Fibroblast of gingiva (primary cell): Measurements from ENCODE around the gene COL1A2.

Source experiments
- DNase-seq: peaks from one replicate; pipeline ENCODE4 v3.0.0-alpha.2; 2011; ENCODE audit warnings: low read depth

COL1A2 gene

DNA sequence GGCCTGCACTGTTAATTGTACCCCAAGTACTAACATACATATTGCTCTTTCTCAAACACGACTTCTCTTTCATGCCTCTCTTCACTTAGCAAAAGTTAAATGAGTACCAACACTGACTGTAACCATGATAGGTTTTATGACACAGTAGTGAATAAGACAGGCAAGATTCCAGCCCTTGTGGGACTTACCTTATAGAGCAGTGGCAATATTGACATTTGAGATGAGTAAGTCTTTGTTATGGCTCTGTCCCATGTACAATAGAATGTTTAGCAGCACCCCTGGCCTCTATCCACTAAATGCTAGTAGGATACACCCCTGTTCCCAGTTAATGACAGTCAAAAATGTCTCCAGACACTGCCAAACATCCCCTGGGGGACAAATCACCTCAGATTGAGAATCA is 11.9 kb upstream of the COL1A2 start:
- DNase-seq = no peak

DNA sequence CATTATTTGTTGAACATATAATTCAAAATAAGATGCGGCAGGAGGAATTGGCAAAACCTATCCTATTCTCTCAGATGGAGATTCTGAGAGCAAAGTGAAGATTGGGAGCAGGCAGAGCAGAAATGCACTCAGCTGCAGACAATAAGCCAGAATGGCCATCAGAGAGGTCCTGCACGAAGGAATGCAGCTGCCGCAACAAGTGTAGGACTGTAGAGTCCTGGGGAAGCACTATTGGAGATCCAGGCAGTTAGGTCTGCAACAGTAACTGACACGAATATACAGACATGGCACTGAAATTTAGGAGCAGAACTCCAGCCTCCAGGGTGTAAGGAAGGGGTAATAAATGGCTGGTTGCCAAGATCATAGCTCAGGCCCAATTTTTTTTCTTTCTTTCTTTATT is 10.4 kb upstream of the COL1A2 start:
- no peak for DNase-seq

DNA sequence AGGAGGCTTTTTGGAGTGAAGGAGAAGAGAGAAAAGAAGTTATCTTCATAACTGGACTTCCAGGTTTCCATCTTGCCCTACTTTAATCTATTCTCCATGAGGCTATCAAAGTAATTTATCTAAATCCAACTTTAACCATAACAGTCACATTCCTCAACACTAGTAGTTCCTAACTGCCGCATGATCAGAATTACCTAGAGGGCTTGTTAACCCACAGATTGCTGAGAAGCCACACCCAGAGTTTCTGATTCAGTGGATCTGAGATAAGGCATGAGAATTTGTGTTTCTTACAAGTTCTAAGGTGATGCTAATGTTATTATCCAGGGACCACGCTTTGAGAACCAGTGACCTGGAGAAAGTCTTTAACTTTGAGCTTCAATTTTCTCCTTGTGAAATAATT is 8.3 kb upstream of the COL1A2 start:
- no peak for DNase-seq

DNA sequence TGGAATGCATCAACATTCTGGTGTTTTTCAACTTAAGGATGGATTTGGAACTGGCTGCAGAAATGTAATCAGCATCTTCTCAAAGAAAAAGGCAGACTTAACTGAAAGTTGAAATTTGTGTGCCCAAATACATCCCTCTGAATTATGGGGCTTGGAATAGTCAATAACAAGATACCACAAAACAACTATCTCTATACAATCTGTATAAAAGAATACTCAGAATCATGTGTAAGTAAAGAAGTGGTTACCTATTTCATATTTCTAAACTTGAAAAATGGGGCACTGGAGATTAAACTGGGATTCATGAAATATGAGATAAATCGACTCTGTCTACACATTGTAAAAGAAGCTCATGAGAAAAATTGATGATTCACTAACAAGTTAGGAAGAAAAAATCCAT is 6.2 kb upstream of the COL1A2 start:
- DNase-seq = no peak

DNA sequence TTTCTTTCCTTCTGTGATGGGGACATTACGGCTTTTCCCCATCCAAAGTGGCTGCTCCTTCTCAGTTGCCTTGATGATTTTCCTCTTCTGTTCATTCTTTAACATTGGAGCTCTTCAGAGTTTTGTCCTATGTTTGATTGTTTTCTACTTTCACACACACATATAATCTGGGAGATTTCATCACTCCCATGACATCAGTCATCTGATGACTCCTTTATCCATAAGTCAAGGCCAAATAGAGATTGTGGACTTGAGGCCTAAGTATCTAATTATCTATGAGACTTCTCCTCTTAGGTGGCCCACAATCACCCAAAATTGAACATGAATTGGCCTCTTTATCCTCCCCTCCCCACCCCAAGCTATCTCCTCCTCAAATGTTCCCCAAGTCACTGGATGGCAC is 5.3 kb upstream of the COL1A2 start:
- no peak for DNase-seq

DNA sequence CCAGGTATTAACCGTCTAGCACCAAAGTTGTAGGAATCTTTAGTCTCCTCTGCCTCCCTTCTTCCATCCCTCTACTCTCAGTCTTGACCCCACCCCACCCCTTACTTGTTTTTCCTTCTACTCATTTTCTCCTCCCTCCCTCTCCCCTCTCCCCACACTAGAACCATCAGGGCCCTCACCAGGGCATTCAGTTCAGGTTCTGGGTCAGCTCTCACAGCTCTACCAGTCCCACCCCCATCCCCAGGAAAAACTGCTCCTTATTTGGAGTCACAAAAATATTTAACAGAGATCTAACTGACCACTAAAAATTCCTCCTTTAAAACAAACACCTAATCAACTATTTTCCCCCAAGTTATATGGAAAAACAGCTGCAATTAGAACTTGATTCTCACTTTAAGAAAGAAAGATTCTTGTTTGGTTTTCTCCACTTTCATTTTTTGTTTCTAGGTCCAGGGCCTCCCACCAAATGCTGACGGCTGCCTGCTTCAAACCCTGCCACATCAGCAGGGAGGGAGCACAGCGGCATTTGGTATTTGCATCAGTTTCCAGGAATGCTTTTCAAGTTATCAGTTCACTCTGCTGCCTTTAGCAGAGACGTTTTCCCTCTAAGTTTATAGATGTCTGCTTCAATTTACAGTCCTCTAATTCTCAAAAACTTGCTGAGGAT is 2.8 kb upstream of the COL1A2 start:
- peak; percentile 74 for DNase-seq

DNA sequence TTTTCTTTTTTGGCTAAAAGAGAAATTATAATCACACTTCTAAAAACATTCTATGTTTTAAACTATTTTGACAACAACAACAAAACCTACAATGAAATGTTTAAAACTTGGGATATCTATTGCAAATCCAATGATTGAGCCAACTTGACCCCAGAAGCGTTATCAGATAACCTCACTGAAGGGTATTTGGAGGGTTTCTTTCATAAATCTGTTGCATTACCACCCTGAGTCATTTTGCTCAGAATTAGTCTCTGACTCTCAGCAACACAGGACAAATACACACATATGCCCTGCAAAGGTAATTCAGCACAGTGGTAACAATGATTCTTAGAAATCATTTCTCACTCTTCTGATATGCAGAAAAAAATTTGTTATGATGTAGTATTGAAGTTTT is 2.3 kb upstream of the COL1A2 start:
- DNase-seq = no peak

DNA sequence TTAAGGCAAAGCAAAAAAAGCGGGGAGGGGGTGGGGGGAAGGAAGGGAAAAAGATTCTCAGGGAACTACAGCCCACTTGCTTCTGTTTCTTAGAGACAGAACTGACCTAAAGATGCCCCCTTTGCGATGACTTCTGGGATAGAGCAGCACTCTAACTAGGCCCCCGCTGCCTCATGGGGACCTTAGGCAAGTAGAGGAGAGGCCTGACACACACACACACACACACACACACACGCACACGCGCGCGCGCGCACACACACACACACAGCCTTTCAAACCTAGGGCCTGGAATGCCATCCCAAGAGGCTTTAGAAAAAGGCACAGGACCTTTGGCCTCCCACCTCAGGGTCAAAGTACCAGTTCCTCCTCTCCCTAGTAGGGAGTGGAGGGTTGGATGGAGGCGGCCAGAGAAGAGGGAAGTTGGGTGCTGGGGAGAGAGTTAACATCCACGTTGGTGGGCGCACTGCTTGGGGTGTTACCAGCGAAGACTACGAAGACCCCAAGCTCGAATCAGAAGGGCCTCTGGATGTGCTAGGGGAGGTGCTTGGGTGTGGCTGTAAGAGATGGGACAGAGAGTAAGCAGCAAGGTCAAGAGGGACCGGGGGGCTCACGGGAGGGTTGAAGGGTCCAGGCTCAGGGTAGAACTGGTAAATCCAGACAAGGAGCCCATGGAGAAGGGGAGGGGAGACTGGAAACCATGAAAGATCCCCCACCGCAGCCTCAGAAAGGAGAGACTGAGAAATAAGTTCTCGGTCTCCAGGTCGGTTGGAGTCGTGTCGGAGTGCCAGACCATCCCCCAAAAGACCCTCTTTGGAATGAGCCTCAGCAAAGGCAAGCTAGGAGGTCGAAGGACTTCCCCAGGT is 1.2 kb upstream of the COL1A2 start:
- DNase-seq = peak; percentile 68

DNA sequence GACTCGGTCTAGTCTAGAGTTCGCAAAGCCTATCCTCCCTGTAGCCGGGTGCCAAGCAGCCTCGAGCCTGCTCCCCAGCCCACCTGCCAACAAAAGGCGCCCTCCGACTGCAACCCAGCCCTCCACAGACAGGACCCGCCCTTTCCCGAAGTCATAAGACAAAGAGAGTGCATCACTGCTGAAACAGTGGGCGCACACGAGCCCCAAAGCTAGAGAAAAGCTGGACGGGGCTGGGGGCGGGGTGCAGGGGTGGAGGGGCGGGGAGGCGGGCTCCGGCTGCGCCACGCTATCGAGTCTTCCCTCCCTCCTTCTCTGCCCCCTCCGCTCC is 622 bp upstream of the COL1A2 start:
- DNase-seq = peak; percentile 61

DNA sequence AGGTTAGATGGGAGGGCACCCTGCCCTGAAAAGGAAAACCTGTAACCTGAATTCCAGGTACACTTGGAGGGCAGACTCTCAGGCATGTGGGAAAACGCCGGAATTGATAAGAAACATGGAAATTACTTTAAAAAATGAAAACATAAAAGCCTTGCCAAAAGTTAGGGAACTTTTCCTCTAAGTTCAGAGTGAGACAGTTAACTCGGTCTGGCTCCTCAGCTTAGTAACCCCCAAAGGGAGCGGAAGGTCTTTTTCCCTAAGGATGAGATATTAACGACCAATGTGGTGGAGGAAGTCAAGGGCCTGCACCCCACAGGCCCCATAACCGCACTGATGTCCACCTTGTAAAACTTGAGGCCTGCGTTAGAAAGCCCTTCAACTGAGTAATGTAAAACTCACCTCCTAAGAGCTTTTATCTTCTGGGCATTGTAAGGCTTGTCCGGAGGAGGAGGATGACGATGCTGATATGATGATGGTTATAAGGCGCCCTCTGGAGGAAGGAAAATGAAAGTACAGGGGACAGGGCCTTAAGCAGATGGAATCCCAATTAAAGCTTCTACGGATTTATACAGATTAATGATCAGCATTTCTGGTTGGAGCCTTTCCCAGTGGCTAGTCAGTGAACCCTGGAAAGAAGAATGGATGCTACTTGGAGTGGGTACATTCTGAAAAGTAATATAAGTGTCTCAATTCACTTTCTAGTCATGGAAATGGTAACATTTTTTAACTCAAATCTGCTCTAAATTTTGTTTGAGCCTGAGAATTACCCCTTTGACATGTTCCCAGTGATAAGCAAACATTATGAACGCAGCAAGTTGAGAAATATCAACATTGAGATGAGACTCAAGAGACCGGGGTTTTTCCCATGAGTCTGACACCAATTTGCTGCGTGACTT is 694 bp downstream of the COL1A2 start:
- DNase-seq = peak; percentile 84

DNA sequence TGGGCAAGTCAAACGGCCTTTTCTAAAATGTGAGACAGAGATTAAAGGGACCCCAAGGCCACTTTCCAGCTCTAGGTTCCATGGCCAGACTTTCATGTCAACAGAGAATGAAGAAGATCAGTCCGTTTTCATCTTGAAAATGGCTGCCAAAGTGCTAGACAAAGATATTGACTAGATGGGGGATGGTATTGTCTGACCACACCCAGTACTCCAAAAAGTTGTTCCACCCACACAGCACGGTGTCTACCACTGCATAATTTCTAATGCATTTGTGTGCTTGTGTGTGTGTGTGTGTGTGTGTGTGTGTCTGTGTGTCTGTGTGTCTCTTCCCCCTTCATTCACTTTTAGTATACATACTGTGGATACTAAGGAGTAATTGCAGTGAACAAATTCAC is 1.3 kb downstream of the COL1A2 start:
- DNase-seq = peak; percentile 78

DNA sequence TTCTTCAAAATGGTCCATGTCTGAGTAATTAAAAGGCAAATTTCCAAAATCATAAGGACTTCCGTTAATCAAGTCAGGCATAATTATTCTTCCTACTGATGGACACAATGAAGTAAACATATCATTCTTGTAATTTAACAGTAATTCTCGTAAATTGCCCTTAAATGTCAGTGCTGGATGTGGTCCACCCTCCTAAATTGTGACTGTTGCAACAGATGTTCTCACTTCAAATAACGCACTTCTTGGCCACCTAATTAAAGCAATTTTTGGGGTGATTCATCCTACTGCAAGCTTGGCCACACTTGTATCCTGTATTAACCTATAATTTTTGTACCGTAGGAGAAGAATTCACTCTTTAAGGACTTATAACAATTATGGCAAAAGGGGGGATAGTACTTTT is 1.9 kb downstream of the COL1A2 start:
- DNase-seq = peak; percentile 57

DNA sequence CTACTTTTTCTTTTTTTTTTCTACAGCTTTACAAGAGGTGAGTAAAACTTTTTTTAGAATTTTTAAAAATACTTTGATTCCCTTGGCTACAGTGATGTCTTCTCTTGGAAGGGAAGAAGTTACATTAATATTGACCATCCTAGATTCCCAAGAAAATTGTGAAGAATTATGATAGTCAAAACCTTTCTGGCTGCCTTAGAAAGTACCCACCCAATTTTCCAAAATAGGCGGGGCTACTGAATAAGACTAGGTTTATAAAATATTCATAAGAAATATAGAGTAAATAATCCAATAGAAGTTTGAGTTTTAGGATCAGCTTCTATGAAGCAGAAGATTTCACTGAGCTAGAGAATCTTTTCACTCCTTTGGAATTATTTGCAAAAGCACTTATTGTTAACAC is 3.0 kb downstream of the COL1A2 start:
- DNase-seq = no peak

DNA sequence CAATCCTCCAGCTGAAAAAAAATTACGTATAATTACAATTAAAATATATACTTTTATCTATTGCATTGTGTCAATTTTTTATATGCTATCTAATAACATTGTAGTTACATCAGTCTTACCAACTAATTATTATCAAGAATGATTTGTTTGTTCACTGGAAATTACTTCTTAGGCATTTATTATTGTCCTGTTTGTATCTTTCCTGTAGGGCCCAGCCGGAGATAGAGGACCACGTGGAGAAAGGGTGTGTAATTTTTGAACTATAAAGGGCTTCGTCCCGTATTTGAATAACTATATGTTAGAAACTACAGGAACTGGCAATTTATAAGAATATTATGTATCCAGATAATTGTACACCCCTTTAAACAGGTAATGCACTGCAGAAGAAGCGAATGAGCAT is 4.1 kb downstream of the COL1A2 start:
- no peak for DNase-seq

DNA sequence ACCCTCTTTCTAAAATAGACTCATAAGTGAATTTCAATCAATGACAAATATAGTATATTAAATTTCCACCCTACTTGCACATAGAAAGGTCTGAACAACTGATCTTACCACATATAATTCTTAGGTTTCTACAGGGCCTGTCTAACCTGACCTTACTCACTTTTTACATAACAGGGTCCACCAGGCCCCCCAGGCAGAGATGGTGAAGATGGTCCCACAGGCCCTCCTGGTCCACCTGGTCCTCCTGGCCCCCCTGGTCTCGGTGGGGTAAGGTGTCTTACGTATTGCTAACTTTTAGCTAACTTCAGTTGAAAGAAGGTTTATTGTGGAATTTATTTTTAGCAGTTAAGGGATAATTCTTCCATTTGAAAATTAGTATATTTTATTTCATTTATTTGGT is 5.3 kb downstream of the COL1A2 start:
- DNase-seq = peak; percentile 44

DNA sequence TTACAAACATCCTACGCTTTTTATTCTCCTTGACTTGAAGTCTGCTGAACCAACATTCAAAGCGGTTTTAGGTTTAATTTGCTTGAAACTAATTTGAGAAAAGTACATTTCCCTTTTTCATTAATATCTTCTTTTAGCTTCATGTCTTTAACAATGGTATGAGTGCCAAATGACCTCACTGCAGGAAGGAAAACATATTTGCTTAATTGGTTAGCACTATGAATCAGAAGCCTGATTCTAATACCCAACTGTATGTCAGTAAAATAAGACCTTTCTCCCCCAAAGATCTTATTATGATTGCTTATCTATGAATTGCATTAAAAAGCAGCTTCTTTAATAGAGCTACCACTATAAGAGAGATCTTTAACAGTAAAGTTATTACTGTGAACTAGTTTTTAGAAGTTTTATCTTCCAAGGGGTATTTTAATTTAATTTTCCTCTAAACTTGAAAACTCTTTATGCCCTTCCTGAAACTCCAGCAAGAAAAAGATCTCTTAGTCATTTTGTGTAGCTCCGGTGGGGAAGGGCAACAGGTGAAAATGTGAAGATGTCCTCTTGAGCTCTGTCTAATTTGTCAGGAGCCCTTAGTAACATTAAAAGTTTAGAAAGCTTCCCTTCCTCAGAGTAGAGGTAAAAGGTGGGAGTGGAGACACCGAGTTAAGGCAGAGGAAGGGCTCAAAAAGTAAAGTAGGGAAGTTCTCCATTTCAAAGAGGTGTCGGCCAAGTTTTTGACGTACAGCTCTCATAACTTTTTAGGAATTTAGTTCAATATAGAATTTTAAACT is 6.1 kb downstream of the COL1A2 start:
- peak; percentile 22 for DNase-seq

DNA sequence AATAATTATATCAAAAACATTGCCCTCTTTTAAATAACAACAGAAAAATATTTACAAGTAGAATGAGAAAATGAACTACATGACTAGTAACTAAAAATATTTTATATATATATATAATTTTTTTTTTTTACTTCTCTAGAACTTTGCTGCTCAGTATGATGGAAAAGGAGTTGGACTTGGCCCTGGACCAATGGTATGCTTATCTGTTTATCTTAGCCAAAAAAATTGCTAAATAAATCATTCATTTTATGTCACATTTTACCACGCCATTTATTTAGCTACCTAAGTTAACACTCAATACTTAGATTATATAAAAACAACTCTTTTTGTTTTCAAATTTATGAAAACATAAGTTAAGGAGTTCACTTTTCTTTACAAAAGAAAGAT is 6.7 kb downstream of the COL1A2 start:
- peak; percentile 45 for DNase-seq

DNA sequence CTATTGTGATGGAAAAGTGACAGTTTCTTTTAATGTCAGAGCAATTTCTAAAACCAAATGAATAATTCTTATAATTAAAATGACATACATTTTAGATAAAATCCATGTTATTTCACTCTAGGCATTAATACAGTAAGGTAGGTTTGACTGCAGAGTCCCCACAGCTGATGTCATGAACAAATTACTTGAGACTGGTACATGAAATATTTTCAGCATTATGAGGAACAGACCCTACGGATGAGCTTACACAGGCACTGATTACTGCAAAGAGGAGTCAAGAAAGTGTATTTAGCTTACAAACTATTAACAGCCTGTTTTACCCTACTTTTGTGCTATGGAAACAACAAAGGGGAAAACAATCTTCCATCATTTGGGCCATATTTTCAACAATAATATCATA is 8.9 kb downstream of the COL1A2 start:
- DNase-seq = peak; percentile 22

DNA sequence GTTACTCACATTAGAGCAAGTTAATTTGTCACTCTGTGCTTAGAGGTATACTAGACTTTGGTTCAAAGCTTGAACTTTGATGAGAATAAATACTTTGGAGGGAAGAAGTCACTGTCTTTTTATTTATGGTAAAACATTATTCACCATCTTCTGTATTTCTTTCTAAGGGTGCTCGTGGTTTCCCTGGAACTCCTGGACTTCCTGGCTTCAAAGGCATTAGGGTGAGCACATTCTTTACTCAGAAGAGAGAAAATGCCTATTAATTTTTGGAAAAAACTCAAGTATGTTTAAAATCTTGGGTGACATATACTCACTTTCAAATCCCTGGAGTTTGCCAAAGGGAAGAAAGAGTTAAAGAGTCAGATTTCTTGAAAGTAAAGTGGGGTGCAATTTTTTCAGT is 10.8 kb downstream of the COL1A2 start:
- DNase-seq = no peak

DNA sequence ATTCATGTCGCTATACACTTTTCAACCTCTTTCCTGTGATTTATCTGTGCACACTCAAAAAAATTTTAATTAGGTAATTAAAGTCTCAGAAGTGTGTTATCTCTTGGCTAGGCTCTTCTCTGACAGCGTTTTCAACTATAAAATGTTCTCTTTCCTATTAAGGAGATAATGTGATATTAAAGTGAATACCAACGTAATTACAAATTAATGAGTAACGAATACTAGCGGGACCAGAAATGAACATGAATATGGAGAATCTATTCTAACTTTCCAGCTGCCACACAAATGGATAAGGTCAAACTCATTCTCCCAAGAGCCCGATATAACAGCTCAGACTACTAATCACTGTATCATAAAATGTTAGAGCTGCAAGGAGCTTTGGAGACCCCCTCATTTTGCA is 12.0 kb downstream of the COL1A2 start:
- DNase-seq = no peak

DNA sequence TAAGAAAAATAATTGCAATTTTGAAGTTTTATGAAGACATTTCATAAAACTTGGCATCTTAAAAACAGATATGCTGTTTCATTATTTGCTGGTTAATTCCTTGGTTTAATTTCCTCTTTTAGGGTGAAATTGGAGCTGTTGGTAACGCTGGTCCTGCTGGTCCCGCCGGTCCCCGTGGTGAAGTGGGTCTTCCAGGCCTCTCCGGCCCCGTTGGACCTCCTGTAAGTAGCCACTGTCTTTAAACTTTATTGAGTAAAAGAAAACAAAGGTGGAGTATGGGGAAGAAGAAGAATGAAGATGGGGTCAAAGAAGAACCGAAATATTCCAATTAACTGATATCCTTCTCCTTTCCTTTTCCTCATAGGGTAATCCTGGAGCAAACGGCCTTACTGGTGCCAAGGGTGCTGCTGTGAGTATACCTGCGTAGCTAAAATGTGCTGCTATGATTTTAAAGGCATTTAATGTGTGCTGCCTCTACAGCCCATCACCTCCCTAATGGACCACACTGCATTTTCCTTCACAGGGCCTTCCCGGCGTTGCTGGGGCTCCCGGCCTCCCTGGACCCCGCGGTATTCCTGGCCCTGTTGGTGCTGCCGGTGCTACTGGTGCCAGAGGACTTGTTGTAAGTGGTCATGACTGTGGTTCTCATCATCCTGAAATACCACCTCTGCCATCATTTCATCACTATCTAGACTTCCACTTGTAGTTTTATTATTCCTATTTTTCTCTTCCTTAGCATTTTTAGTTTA is 14.7 kb downstream of the COL1A2 start:
- peak; percentile 52 for DNase-seq
